Subcutaneous adipose tissue (tissue), 4 donors: ENCODE data around the gene VCAN. TPM values are rescaled to one million over a fixed set of nuclear protein-coding genes. Genes with fewer than 3 reads are reported as not detected.

ENCODE experiments used
- total RNA-seq, 4 donors: library from RNA; depleted of rRNA; stranded (reverse); fragments of >200 nt; gene quantifications; one replicate each; pipeline ENCODE4 v1.1.0, GENCODE V29; 2016
- TF ChIP-seq, protein P1 (sequence below): fragments of 450-650 bp; IDR thresholded peaks from one replicate; pipeline ENCODE4 v1.5.1; 2016; ENCODE audit warnings: low read depth, mild to moderate bottlenecking, control low read depth, antibody characterized with exemption, moderate library complexity

Gene VCAN
- total RNA-seq, 4 donors from 2014 or later, result 101 to 308 (median 252) TPM

DNA sequence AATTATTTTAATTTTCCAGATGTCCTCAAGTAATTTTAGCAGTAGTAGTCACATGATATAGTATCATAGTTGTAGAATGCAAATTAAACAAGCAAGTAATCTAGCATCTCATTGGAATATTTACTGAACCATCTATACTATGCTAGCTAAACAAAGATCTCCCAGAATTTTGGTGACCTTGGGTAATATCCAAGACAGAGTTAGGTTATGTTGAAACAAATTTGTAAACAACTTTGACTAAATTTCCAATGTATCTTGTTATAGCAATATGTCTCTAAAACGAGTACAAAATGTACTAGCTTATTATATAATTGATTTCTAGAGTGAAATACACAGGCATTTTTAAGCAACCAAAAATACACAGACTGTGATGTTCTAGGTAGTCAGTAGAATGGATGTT is 41.5 kb downstream of the VCAN start:
- TF ChIP-seq, protein P1, sequence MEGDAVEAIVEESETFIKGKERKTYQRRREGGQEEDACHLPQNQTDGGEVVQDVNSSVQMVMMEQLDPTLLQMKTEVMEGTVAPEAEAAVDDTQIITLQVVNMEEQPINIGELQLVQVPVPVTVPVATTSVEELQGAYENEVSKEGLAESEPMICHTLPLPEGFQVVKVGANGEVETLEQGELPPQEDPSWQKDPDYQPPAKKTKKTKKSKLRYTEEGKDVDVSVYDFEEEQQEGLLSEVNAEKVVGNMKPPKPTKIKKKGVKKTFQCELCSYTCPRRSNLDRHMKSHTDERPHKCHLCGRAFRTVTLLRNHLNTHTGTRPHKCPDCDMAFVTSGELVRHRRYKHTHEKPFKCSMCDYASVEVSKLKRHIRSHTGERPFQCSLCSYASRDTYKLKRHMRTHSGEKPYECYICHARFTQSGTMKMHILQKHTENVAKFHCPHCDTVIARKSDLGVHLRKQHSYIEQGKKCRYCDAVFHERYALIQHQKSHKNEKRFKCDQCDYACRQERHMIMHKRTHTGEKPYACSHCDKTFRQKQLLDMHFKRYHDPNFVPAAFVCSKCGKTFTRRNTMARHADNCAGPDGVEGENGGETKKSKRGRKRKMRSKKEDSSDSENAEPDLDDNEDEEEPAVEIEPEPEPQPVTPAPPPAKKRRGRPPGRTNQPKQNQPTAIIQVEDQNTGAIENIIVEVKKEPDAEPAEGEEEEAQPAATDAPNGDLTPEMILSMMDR, result no peak

DNA sequence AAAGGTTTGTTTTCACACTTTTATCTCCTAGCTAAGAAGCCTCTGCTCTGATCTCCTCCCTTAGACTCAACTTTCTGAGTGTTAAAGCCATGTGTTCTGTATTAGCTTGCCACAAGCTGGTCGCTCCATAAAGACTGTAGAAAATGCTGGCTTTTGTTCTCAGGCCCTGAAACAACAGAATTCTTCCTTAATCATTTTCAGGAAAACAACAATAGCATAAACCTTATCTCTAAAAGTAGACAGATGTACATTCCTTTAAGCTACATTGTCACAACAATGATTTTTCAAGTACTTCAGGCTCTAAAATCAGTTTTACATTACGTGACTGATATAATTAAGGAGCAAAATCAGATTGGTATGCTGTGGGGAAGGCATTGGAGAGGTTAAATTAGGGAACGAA is 41.9 kb downstream of the VCAN start:
- TF ChIP-seq, protein P1, result no peak

DNA sequence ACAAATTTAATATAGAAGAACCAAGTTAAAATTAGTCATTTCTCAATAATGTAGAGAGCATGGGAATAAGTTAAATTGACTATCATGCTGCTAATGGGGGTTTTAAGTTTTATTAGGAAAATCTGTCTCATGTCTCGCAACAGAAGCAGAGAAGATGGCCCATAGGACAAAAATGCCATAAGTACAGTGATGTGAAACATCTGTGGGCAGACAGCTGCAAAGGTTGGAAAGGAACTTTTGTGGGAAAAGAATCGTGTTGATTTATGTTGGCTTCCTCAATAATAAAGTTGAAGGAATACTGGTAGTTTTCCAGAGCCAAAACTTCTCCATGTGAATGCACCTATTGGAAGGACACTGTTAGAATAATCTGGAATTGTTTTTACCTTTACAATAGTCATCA is 44.8 kb downstream of the VCAN start:
- TF ChIP-seq, protein P1, result no peak

DNA sequence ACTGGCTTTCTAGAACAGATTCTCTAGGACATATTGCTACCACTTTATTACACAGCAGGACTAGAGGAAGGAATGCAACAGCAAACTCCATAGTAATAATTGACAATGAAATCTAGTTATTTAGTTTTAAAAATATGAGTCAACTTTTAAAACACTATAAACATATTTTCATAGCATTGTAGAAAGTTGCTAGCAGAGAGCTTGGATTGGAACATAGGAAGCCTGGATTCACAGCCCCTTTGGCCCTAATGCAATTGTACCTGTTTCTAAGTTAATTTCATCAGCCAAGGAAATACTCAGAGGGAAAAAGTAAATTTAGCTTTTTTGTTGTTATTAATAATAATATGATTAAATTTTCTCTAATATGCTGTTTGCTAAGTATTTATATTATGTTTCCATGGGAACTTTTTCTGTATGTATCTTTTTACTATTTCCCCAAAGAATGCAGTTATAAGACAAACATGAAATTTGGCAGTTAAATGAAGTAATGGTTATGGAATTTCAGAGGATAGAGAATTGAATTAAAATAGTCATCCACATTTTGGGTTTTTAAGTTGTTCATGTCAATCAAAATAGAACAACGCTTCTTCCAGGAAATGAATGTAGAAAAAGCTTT is 45.6 kb downstream of the VCAN start:
- TF ChIP-seq, protein P1, result no peak

DNA sequence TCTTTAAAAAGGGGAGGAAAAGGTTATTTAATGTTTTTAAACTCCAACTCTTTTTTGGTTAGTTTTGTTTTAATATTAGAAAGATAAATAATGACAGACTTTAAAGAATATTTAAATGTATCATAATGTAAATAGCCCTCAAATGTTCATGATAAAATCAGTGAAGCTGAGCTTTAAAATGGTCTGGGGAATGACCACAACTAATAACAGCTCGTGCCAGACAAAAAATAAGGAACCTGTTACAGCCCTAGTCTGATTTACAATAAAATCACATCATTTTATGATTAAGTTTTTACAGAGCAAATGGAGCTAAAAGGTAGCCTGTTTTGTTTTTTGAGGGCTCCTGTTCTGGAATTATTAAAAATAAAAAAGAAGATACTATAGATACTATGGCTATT is 46.1 kb downstream of the VCAN start:
- TF ChIP-seq, protein P1, result no peak

DNA sequence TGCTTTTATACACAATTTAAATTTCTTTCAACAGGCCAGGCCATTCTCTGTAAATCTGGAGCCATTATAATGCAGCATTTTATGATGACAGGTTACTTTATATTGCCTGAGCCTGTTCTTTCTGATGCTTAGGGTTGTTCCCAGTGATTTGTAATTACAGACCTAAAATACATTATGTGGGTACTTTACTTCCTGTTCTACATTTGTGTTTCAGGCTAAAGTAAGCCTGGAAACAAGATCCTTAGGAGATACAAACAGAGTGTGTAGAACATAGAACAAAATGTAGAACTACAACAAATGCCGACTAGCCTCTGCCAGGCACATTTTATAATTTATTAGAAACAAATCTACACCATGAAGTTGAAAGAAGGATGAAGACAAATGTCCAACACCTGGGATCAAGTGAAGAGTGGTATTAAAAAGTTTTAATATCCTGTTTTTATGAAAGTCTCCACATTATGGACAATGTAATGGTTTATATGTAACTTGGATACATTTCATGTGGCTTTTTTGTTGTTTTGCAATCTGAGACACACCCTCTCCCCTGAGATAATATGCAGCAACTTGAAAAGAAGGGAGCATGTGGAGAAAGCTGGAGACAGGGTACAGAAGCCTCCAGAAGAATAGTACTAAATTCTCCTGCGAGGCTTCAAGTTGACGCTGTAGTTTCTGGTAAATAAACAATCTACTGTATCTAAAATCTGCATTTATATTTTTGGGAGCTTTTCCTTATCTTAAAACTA is 46.9 kb downstream of the VCAN start:
- TF ChIP-seq, protein P1, result no peak

DNA sequence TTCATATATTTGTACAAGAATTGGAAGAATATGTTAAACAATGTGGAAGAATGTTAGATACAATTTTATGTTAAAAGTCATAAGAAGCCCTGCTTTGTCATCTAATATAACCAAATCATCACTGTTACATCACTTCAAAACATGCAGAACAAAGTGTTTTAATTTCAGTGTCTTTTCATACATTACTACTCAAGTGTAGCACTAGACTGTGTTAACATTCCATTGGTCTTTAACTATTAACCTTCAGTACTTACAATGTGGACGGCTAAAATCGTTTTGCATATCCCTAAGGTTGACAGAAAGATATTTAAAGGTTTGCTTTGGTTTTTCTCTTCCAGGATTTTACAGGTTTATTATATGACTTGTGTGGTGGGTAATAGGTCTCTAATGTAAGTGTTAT is 50.9 kb downstream of the VCAN start:
- TF ChIP-seq, protein P1, result no peak
